ENCODE results near the gene CYTH3.

CYTH3 gene

DNA sequence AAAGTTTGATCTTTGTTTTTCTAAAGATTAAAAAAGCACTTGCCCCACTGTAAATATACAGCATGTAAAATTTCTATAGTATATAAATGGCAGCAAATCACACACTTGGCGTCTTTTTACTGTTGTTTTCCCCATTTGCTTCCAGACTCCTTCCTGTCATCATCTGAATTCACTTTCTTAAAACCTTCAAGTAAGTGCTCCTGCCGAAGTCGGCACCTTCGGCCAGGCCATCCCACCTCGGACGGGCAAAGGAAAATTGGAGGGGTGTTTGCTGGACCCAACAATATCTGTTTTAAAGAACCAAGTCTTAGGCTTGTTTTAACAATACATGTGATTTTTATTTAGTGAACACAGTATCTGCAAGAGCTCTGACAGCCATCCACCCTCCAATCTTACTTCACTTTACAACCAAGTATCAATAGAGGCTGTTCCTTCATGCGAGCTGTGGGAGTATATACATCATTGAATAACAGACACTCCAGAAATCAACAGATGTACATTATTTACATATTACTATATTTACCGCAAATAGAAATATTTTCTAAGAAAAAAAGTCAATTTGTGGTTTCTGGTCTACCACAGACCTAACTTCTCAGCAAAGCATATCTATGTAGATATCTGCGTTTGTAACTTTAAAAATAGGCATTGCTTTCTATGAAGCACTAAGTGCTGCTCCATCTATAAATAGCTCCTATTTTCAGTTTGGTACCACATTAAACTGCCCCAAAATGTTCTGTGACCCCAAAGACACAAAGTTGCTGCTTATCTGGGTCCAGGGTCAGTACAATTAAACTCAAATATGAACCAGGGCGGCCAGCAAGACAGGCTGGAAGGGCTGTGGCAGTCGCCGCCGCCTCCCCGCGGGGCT, 110.7 kb downstream of the CYTH3 start:
- peak; percentile 13 for DNase-seq (ENCODE audit: low read depth)
- H3K4me3 ChIP-seq (ENCODE audit: low read depth, low read length), result no peak overlapping the region
- TF ChIP-seq, protein P1, sequence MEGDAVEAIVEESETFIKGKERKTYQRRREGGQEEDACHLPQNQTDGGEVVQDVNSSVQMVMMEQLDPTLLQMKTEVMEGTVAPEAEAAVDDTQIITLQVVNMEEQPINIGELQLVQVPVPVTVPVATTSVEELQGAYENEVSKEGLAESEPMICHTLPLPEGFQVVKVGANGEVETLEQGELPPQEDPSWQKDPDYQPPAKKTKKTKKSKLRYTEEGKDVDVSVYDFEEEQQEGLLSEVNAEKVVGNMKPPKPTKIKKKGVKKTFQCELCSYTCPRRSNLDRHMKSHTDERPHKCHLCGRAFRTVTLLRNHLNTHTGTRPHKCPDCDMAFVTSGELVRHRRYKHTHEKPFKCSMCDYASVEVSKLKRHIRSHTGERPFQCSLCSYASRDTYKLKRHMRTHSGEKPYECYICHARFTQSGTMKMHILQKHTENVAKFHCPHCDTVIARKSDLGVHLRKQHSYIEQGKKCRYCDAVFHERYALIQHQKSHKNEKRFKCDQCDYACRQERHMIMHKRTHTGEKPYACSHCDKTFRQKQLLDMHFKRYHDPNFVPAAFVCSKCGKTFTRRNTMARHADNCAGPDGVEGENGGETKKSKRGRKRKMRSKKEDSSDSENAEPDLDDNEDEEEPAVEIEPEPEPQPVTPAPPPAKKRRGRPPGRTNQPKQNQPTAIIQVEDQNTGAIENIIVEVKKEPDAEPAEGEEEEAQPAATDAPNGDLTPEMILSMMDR (IDR thresholded peaks at IDR 0.05; ENCODE audit: low read depth, low read length, missing control alignments), result no peak

DNA sequence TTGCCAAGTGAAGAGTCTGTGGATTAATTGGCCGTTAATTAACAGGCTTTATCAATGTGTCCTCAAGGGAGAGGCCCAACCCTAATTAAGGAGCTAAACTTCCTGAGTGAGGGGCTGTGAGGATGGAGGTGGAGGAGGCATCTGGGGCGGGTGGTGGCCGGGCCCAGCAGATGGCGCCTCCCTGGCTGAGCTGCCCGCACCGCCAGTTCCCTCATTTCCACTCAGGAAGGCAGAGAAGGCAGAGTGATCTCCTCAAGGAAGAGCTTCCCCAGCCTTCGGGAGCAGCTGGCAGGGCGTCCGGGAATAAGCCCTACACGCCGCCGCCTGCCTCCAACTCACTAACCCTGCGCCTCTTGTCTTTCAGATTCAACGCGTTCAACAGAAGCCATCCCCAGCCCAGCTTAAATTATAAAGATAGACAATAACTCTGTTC, 112.2 kb downstream of the CYTH3 start:
- DNase-seq (ENCODE audit: low read depth), result no peak
- no peak overlapping the region for H3K4me3 ChIP-seq (ENCODE audit: low read depth, low read length)
- TF ChIP-seq, protein P1 (IDR thresholded peaks at IDR 0.05; ENCODE audit: low read depth, low read length, missing control alignments), result no peak

DNA sequence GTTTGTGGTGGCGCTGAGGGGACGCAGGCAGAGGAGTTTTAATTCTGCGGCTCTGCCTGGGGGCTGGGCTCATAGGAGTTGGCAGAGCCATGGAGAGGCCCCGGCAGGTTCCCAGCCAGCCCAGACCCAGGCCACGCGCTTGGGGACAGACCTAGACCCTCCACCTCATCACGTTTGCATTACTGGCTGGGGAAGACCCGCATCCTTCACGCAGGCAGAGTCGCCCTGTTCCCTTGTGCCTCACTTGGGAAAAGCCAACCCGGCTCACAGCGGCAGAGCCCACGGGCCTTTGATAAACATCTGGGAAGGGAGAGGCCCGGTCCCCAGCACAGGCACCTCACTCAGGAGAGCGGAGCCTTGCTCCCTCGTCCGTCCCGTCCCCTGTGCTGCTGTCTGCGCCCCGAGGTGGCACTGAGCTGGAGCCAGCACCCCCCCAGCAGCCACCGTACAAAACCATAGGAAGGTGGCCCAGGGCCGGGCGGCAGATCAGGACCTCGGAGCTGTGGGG, 112.8 kb downstream of the CYTH3 start:
- H3K4me3 ChIP-seq (ENCODE audit: low read depth, low read length), result no peak overlapping the region
- TF ChIP-seq, protein P1 (IDR thresholded peaks at IDR 0.05; ENCODE audit: low read depth, low read length, missing control alignments), result no peak
- no peak for DNase-seq (ENCODE audit: low read depth)

DNA sequence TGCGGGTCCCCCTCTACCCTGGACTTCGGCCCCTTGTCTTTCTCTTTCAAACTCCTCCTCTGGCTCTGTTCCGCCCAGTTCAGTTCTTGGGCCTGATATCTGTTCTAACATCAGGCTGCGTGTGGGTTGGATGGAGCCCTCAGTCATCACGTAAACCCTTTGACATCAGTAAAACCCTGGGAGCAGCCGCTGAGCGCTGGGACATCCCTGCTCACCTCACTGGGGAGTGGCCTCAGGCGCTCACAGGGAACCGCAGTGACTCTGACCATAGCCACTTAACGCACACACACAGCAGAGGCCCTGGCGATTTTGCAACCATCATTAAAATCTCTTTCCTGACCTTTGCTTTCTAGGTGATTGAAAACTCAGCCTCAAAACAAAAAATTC, 113.3 kb downstream of the CYTH3 start:
- TF ChIP-seq, protein P1 (IDR thresholded peaks at IDR 0.05; ENCODE audit: low read depth, low read length, missing control alignments), result no peak

DNA sequence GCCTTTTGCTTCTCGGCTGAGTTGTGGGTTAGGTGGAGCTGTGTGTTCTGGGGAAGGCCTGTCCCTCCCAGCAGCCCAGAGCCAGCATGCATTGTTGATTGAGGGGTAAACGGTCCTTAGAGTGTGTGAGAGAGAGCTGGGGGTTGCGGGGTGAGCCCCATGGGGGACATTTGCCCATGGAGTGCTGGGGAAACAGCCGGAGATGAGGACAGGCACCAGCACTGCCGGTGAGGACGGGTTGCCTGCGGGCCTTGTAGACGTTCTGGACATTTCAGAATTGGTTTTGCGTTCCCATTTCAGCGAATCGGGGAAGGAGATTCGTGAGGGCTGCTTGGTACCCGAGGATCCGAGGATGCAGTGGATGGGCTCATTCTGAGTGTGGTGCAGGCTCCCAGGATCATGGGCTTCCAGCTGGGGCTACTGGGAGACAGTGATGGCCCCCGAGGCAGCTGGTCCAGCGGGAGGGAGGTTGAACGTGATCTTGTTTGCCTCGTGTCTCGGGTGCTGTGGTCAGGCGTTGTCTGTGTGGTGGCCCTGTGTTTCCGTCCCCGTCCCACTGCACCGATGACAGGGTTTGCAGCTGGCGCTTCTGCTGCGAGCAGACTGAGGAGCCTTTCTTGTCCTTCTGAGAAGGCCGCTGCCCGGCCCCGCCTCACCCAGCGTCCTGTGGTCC, 113.9 kb downstream of the CYTH3 start:
- TF ChIP-seq, protein P1 (IDR thresholded peaks at IDR 0.05; ENCODE audit: low read depth, low read length, missing control alignments), result no peak
- DNase-seq (ENCODE audit: low read depth), result no peak
- H3K4me3 ChIP-seq (ENCODE audit: low read depth, low read length), result no peak overlapping the region

More for the DNA sequence above, 113.3 kb downstream of the CYTH3 start:
- no peak for DNase-seq (ENCODE audit: low read depth)
- H3K4me3 ChIP-seq (ENCODE audit: low read depth, low read length), result no peak overlapping the region

DNA sequence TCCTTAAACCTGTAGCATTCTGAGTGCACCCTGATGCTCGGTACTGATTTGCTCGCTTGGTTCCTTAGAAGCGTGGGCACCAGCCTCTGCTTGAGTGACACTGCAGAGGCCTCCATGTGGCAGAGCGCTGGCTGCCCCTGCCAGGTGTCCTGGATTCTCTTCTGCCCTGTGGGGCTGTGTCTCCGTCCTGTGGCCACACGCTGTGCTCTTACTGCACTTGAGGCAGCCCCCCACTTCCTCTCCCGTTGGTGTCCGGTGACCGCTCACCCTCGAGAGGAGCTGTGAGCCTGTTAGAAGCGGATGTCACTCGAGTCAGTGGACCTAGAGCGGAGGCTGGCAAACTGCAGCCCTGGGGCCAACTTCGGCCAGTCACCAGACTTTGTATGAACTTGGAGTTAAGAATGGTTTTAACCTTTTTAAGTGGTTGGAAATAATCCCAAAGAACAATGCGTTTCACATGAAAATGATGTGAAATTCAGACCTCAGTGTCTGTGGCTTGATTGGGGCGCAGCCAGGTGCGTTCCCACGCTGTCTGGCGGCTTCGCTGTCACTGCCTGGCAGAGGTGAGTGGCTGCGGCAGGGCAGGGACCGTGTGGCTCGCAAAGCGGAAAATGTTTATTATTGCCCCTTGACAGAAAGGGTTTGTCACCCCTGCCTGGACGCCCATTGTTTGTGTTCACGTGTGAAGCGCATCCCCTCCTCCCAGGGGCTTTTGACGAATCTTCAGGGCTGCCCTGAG, 114.6 kb downstream of the CYTH3 start:
- no peak for DNase-seq (ENCODE audit: low read depth)
- H3K4me3 ChIP-seq (ENCODE audit: low read depth, low read length), result no peak overlapping the region
- TF ChIP-seq, protein P1 (IDR thresholded peaks at IDR 0.05; ENCODE audit: low read depth, low read length, missing control alignments), result no peak

Data from GM12864 (cell line).